ENCODE data around the gene VIL1.

DNA sequence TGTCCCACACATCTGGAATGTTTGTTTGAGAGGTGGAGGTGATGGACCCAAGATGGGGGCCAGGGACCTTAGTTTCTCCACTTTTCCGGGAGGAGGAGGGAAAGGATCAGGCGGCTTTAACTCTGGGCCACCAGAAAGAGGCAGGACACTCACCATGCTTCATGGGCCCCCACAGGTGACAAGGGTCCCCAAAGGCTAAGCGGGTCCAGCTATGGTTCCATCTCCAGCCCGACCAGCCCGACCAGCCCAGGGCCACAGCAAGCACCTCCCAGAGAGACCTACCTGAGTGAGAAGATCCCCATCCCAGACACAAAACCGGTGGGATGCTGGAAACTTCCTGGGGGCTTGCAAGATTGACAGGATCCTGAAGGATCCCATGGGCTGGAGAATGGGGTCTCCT, 36.1 kb upstream of the VIL1 start:
- TF ChIP-seq FOXM1 (IDR thresholded peaks at IDR 0.05; ENCODE audit: borderline replicate concordance) (no peak), SP1 (IDR thresholded peaks at IDR 0.05) (no peak), BHLHE40 (IDR thresholded peaks at IDR 0.05; ENCODE audit: borderline replicate concordance) (no peak), NFRKB (IDR thresholded peaks at IDR 0.05) (no peak)

All from HEK293T (cell line).